ENCODE measurements around the gene FER1L5.

- TF ChIP-seq MYC (IDR thresholded peaks at IDR 0.05; ENCODE audit: low read depth, low read length) (no peak), CTCF (IDR thresholded peaks at IDR 0.05; ENCODE audit: extremely low read depth in 1 of 2, insufficient read depth in 1 of 2, low read depth in 1 of 2, low read length in 2 of 2) (no peak), POLR2A (IDR thresholded peaks at IDR 0.05; ENCODE audit: low read depth, low read length) (no peak), POLR2AphosphoS5 (IDR thresholded peaks at IDR 0.05; ENCODE audit: insufficient read depth, low read depth, low read length) (no peak), JUN (IDR thresholded peaks at IDR 0.05; ENCODE audit: borderline replicate concordance, insufficient read depth, insufficient read length, low read depth) (no peak), FOS (IDR thresholded peaks at IDR 0.05; ENCODE audit: borderline replicate concordance, insufficient read depth, low read length) (no peak)
These were observed 19.8 kb downstream of the FER1L5 start for GRCh38 chr2:96662360-96662759.

Data from endothelial cell of umbilical vein (primary cell).